Caki2 (cell line): ENCODE data around the gene SPO11. TPM values are rescaled to one million over a fixed set of nuclear protein-coding genes. Genes with fewer than 3 reads are reported as not detected.

ENCODE experiments used
- total RNA-seq: library from RNA; depleted of rRNA; stranded (reverse); fragments of >200 nt; shearing (Covaris generic); gene quantifications from 2 replicates; pipeline ENCODE4 v1.2.3, GENCODE V29; 2014; ENCODE audit warnings: low replicate concordance; rRNA removed

Gene SPO11
- total RNA-seq, 1 experiment from 2014 or later, result not detected

Other genes with a start within 250 kb of the SPO11 start
- gene BMP7, start 63.2 kb upstream of the SPO11 start, total RNA-seq, result 0.24 TPM in 1 of 2 replicates, not detected in the other
- 101 and 105 TPM in 2 replicates for gene RAE1, start 21.5 kb downstream of the SPO11 start, total RNA-seq
- 14.6 and 15.2 TPM in 2 replicates for gene RBM38, start 61.6 kb downstream of the SPO11 start, total RNA-seq
- not detected in 2 replicates for gene CTCFL, start 195.3 kb downstream of the SPO11 start, total RNA-seq
- gene PCK1, start 231.3 kb downstream of the SPO11 start, total RNA-seq, result 0.96 and 1.0 TPM in 2 replicates